ENCODE results near the gene AMELX.

Gene AMELX

GRCh38 chrX:11293113-11293512, at the start of gene AMELX:
Gene AMELX, plus strand, starts transcription at chrX:11293413. Its CDS starts 1,376 bp downstream, at chrX:11294789.
- no peak for DNase-seq

- DNase-seq = no peak
These were observed 48.6 kb upstream of the AMELX start for GRCh38 chrX:11244636-11245035.

- no peak for DNase-seq
These were observed 38.6 kb upstream of the AMELX start for GRCh38 chrX:11254417-11255109.

- DNase-seq = no peak
These were observed 35.9 kb upstream of the AMELX start for GRCh38 chrX:11257290-11257689.

- no peak for DNase-seq
These were observed 35.5 kb upstream of the AMELX start for GRCh38 chrX:11257711-11258110.

- DNase-seq = no peak
These were observed 33.8 kb upstream of the AMELX start for GRCh38 chrX:11259437-11259836.

GRCh38 chrX:11261260-11261659, 32.0 kb upstream of the AMELX start:
- no peak for DNase-seq

- no peak for DNase-seq
These were observed 28.3 kb upstream of the AMELX start for GRCh38 chrX:11264925-11265324.

- DNase-seq = no peak
These were observed 27.9 kb upstream of the AMELX start for GRCh38 chrX:11265352-11265751.

GRCh38 chrX:11266573-11267003, 26.6 kb upstream of the AMELX start:
- no peak for DNase-seq

GRCh38 chrX:11267425-11267824, 25.8 kb upstream of the AMELX start:
- DNase-seq = no peak

GRCh38 chrX:11269006-11269405, 24.2 kb upstream of the AMELX start:
- no peak for DNase-seq

GRCh38 chrX:11269996-11270395, 23.2 kb upstream of the AMELX start:
- no peak for DNase-seq

- no peak for DNase-seq
These were observed 20.9 kb upstream of the AMELX start for GRCh38 chrX:11272290-11272689.

GRCh38 chrX:11272863-11273262, 20.4 kb upstream of the AMELX start:
- no peak for DNase-seq

- no peak for DNase-seq
These were observed 19.7 kb upstream of the AMELX start for GRCh38 chrX:11273544-11273943.

- no peak for DNase-seq
These were observed 11.2 kb upstream of the AMELX start for GRCh38 chrX:11282043-11282442.

GRCh38 chrX:11285651-11286050, 7.6 kb upstream of the AMELX start:
- DNase-seq = no peak

GRCh38 chrX:11287505-11287904, 5.7 kb upstream of the AMELX start:
- no peak for DNase-seq

GRCh38 chrX:11290416-11291102, 2.7 kb upstream of the AMELX start:
- no peak for DNase-seq

- DNase-seq = no peak
These were observed 2.8 kb downstream of the AMELX start for GRCh38 chrX:11296051-11296450.

- no peak for DNase-seq
These were observed 5.4 kb downstream of the AMELX start for GRCh38 chrX:11298600-11298999.

GRCh38 chrX:11304829-11305228, 11.6 kb downstream of the AMELX start:
- no peak for DNase-seq

- DNase-seq = no peak
These were observed 12.4 kb downstream of the AMELX start for GRCh38 chrX:11305641-11306040.

- no peak for DNase-seq
These were observed 16.0 kb downstream of the AMELX start for GRCh38 chrX:11309220-11309619.
